Neural cell (in vitro differentiated cells): ENCODE data around the gene TNS3. TPM values are rescaled to one million over a fixed set of nuclear protein-coding genes. Genes with fewer than 3 reads are reported as not detected.
"Not testable (repeated sequence)": the region's sequence is repeated elsewhere in the genome, so short reads cannot be mapped to it uniquely, and the experiment has no call there.

Source experiments
- H2AFZ ChIP-seq: fragments of 200-600, 300-800 bp; sonication (generic), shearing (Covaris generic); 2 replicates; pipeline ENCODE4 v1.6.0; 2014; ENCODE audit warnings: low read depth, mild to moderate bottlenecking, antibody characterized with exemption, low read length, moderate library complexity
- H3F3A ChIP-seq: fragments of 200-600 bp; shearing (Covaris generic); 2 replicates; pipeline ENCODE4 v1.6.1; 2016; ENCODE audit warnings: mild to moderate bottlenecking, moderate library complexity, mixed read lengths, antibody characterized with exemption, low read length; ENCODE audit not compliant: insufficient read depth, poor library complexity, severe bottlenecking
- H3K27ac ChIP-seq: fragments of 200-600, 300-800 bp; sonication (generic), shearing (Covaris generic); 2 replicates; pipeline ENCODE4 v1.5.1; 2014; ENCODE audit warnings: mild to moderate bottlenecking, low read length, moderate library complexity
- H3K27me3 ChIP-seq: fragments of 300-800, 200-600 bp; sonication (generic), shearing (Covaris generic); 2 replicates; pipeline ENCODE4 v1.6.0; 2014; ENCODE audit warnings: mild to moderate bottlenecking, low read depth, low read length, moderate library complexity; ENCODE audit not compliant: insufficient read depth
- H3K36me3 ChIP-seq: fragments of 300-800, 200-600 bp; sonication (generic), shearing (Covaris generic); 2 replicates; pipeline ENCODE4 v1.5.1; 2014; ENCODE audit warnings: mild to moderate bottlenecking, antibody characterized with exemption, low read length, moderate library complexity; ENCODE audit not compliant: insufficient read depth
- H3K4me2 ChIP-seq: fragments of 300-800, 200-600 bp; sonication (generic), shearing (Covaris generic); 2 replicates; pipeline ENCODE4 v1.6.0; 2014; ENCODE audit warnings: mild to moderate bottlenecking, low read length
- H3K4me3 ChIP-seq: fragments of 300-800, 200-600 bp; sonication (generic), shearing (Covaris generic); 2 replicates; pipeline ENCODE4 v1.5.1; 2014; ENCODE audit warnings: mild to moderate bottlenecking, low read length, moderate library complexity
- H3K79me2 ChIP-seq: fragments of 200-600 bp; shearing (Covaris generic); replicated peaks from 2 replicates; pipeline ENCODE4 v1.6.0; 2014; ENCODE audit warnings: mild to moderate bottlenecking, low read length, moderate library complexity; ENCODE audit not compliant: insufficient read depth
- H3K9ac ChIP-seq: fragments of 300-800, 200-600 bp; sonication (generic), shearing (Covaris generic); 2 replicates; pipeline ENCODE4 v1.6.1; 2016; ENCODE audit warnings: mild to moderate bottlenecking, low read length, mixed read lengths
- H3K9me2 ChIP-seq: fragments of 200-600 bp; shearing (Covaris generic); 2 replicates; pipeline ENCODE4 v1.6.1; 2016; ENCODE audit warnings: mild to moderate bottlenecking, low read length, mixed read lengths; ENCODE audit not compliant: insufficient read depth
- H3K9me3 ChIP-seq: fragments of 200-600, 300-800 bp; sonication (generic), shearing (Covaris generic); 2 replicates; pipeline ENCODE4 v1.6.1; 2016; ENCODE audit warnings: mild to moderate bottlenecking, mixed run types, low read length, moderate library complexity, mixed read lengths
- H4K20me1 ChIP-seq: fragments of 200-600 bp; shearing (Covaris generic); 2 replicates; pipeline ENCODE4 v1.6.1; 2016; ENCODE audit warnings: mild to moderate bottlenecking, mixed run types; ENCODE audit not compliant: insufficient read depth
- EP300 ChIP-seq: fragments of 450-650 bp; conservative IDR thresholded peaks from 2 replicates; pipeline ENCODE4 v1.6.1; 2014; ENCODE audit warnings: antibody characterized with exemption, mild to moderate bottlenecking, moderate library complexity; ENCODE audit not compliant: poor library complexity, severe bottlenecking
- EZH2 ChIP-seq: fragments of 200-600, 300-800 bp; shearing (Covaris generic), sonication (generic); IDR thresholded peaks from 2 replicates; pipeline ENCODE4 v1.6.1; 2014; ENCODE audit warnings: antibody characterized with exemption, low read length, borderline replicate concordance, mild to moderate bottlenecking; ENCODE audit not compliant: insufficient read depth, poor library complexity, severe bottlenecking
- MXI1 ChIP-seq: fragments of 450-650 bp; conservative IDR thresholded peaks from 2 replicates; pipeline ENCODE4 v1.6.1; 2014; ENCODE audit warnings: antibody characterized with exemption, mild to moderate bottlenecking; ENCODE audit not compliant: poor library complexity, severe bottlenecking
- POLR2AphosphoS5 ChIP-seq: IDR thresholded peaks from 2 replicates; pipeline ENCODE4 v1.6.1; 2012
- RAD21 ChIP-seq: fragments of 450-650 bp; conservative IDR thresholded peaks from 2 replicates; pipeline ENCODE4 v1.6.1; 2014; ENCODE audit warnings: antibody characterized with exemption, mild to moderate bottlenecking, moderate library complexity
- SMC3 ChIP-seq: fragments of 450-650 bp; conservative IDR thresholded peaks from 2 replicates; pipeline ENCODE4 v1.6.1; 2014; ENCODE audit warnings: antibody characterized with exemption, mild to moderate bottlenecking, moderate library complexity; ENCODE audit not compliant: poor library complexity
- TAF1 ChIP-seq: IDR thresholded peaks from 2 replicates; pipeline ENCODE4 v1.6.1; 2012; ENCODE audit warnings: low read depth
- polyA plus RNA-seq: library from polyadenylated mRNA; depleted of rRNA; stranded (reverse); fragments of >200 nt; gene quantifications from 2 replicates; pipeline ENCODE4 v1.2.3, GENCODE V29; 2014
- TF ChIP-seq, protein P1 (sequence below): IDR thresholded peaks from 2 replicates; pipeline ENCODE4 v1.6.1; 2012; ENCODE audit warnings: borderline replicate concordance
- TF ChIP-seq, protein P2 (sequence below): fragments of 450-650 bp; IDR thresholded peaks from 2 replicates; pipeline ENCODE4 v1.5.1; 2014; ENCODE audit warnings: antibody characterized with exemption, mild to moderate bottlenecking, moderate library complexity; ENCODE audit not compliant: poor library complexity, severe bottlenecking

TNS3 gene
- polyA plus RNA-seq, 1 donor from 2014 or later = 0.58 TPM

DNA sequence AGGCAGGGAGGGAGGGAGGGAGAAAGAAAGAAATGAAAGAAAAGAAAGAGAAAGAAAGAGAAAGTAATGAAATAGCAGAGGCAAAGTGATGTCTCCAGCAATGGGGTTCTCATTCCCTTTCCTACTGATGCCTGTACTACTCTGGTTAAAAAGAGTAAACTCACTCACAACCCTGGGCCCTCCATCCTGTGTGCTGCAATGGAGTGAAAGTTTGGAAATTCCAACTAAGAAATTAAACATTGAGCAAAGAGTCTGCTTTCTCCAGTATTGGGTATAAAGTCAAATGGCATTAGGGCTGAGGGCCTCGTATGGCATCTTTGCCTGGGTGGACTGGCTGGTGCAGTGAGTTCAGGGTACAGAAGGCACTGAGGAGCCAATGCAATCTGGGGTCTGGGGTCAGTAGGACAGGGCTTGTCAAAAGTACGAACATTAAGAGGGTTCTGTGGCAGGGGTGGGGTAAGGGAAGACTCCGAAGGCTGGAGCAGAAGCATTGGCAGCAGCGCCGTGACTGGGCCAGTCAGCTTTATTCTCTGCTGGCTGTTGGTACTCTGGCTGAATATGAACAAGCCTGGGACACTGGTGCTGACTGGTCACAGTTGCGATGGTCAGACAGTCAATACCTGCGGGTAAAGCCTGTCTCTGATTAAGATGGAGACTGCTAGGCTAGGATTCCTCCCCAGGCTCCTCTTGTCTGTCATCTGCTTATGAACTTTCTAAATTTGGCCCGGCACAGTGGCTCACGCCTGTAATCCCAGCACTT lies 24.1 kb upstream of the TNS3 start:
- Histone ChIP-seq H3K4me2 (no peak overlapping the region), H3K79me2 (no peaks in the 10 kb centered on the region), H2AFZ (no peak overlapping the region), H3K9me3 (peaks cover 3% of the 10 kb centered on the region), H4K20me1 (no peaks in the 10 kb centered on the region), H3F3A (no peaks in the 10 kb centered on the region), H3K9ac (no peak overlapping the region), H3K36me3 (no peaks in the 10 kb centered on the region), H3K27ac (no peak overlapping the region), H3K9me2 (no peaks in the 10 kb centered on the region), H3K4me3 (no peak overlapping the region), H3K27me3 (no peaks in the 10 kb centered on the region)
- TF ChIP-seq, protein P1, sequence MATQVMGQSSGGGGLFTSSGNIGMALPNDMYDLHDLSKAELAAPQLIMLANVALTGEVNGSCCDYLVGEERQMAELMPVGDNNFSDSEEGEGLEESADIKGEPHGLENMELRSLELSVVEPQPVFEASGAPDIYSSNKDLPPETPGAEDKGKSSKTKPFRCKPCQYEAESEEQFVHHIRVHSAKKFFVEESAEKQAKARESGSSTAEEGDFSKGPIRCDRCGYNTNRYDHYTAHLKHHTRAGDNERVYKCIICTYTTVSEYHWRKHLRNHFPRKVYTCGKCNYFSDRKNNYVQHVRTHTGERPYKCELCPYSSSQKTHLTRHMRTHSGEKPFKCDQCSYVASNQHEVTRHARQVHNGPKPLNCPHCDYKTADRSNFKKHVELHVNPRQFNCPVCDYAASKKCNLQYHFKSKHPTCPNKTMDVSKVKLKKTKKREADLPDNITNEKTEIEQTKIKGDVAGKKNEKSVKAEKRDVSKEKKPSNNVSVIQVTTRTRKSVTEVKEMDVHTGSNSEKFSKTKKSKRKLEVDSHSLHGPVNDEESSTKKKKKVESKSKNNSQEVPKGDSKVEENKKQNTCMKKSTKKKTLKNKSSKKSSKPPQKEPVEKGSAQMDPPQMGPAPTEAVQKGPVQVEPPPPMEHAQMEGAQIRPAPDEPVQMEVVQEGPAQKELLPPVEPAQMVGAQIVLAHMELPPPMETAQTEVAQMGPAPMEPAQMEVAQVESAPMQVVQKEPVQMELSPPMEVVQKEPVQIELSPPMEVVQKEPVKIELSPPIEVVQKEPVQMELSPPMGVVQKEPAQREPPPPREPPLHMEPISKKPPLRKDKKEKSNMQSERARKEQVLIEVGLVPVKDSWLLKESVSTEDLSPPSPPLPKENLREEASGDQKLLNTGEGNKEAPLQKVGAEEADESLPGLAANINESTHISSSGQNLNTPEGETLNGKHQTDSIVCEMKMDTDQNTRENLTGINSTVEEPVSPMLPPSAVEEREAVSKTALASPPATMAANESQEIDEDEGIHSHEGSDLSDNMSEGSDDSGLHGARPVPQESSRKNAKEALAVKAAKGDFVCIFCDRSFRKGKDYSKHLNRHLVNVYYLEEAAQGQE = no peak
- TF ChIP-seq TAF1 (no peak), RAD21 (no peak), EZH2 (no peak)

DNA sequence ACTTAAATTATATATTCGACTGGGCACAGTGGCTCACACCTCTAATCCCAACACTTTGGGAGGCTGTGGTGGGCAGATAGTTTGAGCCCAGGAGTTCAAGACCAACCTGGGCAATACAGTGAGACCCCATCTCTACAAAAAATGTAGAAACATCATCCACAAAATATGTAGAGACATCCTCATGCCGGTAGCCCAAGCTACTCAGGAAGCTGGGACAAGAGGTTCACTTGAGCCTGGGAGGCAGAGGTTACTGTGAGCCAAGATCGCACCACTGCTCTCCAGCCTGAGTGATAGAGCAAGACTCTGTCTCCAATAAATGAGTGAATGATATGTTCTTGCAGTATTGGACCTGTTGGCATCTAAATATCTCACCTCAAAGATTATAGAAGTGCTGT lies 22.6 kb upstream of the TNS3 start:
- H3K27ac ChIP-seq = no peak overlapping the region
- TF ChIP-seq EZH2 = no peak
- no peak for TF ChIP-seq RAD21
- TF ChIP-seq SMC3 = no peak
- TF ChIP-seq, protein P2, sequence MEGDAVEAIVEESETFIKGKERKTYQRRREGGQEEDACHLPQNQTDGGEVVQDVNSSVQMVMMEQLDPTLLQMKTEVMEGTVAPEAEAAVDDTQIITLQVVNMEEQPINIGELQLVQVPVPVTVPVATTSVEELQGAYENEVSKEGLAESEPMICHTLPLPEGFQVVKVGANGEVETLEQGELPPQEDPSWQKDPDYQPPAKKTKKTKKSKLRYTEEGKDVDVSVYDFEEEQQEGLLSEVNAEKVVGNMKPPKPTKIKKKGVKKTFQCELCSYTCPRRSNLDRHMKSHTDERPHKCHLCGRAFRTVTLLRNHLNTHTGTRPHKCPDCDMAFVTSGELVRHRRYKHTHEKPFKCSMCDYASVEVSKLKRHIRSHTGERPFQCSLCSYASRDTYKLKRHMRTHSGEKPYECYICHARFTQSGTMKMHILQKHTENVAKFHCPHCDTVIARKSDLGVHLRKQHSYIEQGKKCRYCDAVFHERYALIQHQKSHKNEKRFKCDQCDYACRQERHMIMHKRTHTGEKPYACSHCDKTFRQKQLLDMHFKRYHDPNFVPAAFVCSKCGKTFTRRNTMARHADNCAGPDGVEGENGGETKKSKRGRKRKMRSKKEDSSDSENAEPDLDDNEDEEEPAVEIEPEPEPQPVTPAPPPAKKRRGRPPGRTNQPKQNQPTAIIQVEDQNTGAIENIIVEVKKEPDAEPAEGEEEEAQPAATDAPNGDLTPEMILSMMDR = no peak
- no peak for TF ChIP-seq POLR2AphosphoS5
- TF ChIP-seq EP300 = no peak
- TF ChIP-seq, protein P1 = no peak
- no peak for TF ChIP-seq MXI1
- no peak for TF ChIP-seq TAF1
- peaks cover 3% of the 10 kb centered on the region for H3K9me3 ChIP-seq
- no peak overlapping the region for H3K9ac ChIP-seq
- no peaks in the 10 kb centered on the region for H4K20me1 ChIP-seq
- no peaks in the 10 kb centered on the region for H3K36me3 ChIP-seq
- no peak overlapping the region for H2AFZ ChIP-seq
- no peaks in the 10 kb centered on the region for H3F3A ChIP-seq
- no peaks in the 10 kb centered on the region for H3K79me2 ChIP-seq
- H3K9me2 ChIP-seq = no peaks in the 10 kb centered on the region
- H3K27me3 ChIP-seq = no peaks in the 10 kb centered on the region
- H3K4me2 ChIP-seq = no peak overlapping the region
- no peak overlapping the region for H3K4me3 ChIP-seq

DNA sequence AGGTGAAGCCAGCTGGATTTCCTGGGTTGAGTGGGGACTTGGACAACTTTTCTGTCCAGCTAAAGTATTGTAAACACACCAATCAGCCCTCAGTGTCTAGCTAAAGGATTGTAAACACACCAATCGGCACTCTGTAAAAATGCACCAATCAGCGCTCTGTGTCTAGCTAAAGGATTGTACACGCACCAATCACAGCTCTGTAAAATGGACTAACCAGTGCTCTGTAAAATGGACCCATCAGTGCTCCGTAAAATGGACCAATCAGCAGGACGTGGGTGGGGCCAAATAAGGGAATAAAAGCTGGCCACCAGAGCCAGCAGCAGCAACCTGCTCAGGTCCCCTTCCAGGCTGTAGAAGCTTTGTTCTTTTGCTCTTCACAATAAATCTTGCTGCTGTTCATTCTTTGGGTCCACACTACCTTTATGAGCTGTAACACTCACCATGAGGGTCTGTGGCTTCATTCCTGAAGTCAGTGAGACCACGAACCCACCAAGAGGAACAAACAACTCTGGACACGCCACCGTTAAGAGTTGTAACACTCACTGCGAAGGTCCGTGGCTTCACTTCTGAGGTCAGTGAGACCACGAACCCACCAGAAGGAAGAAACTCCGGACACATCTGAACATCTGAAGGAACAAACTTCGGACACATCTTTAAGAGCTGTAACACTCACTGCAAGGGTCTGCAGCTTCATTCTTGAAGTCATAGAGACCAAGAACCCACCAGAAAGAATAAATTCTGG lies 21.8 kb upstream of the TNS3 start:
- not testable (repeated sequence) for H3K27me3 ChIP-seq, H3K79me2 ChIP-seq, H3K27ac ChIP-seq, H3K9me3 ChIP-seq, H3K4me3 ChIP-seq, H3K9me2 ChIP-seq, H4K20me1 ChIP-seq, H3K9ac ChIP-seq, H3F3A ChIP-seq, H2AFZ ChIP-seq, H3K4me2 ChIP-seq, H3K36me3 ChIP-seq
